Measurements from ENCODE around the gene MS4A10.
"Not testable (repeated sequence)": the region's sequence is repeated elsewhere in the genome, so short reads cannot be mapped to it uniquely, and the experiment has no call there.

The MS4A10 gene

GRCh38 chr11:60785136-60785535 lies at the start of gene MS4A10:
TSS of gene MS4A10 (plus strand) at chr11:60785333. CDS start at chr11:60790336, 5,003 bp downstream.
- no peak for DNase-seq

GRCh38 chr11:60739114-60739513 lies 46.0 kb upstream of the MS4A10 start:
- no peak for DNase-seq

GRCh38 chr11:60740573-60740972 lies 44.6 kb upstream of the MS4A10 start:
- DNase-seq: no peak

- DNase-seq: no peak
Measured at GRCh38 chr11:60741421-60741820, 43.7 kb upstream of the MS4A10 start.

GRCh38 chr11:60743058-60743457 lies 42.1 kb upstream of the MS4A10 start:
- DNase-seq: no peak

- DNase-seq: no peak
Measured at GRCh38 chr11:60744114-60744513, 41.0 kb upstream of the MS4A10 start.

GRCh38 chr11:60747359-60747873 lies 37.7 kb upstream of the MS4A10 start:
- no peak for DNase-seq

GRCh38 chr11:60748225-60748624 lies 36.9 kb upstream of the MS4A10 start:
- DNase-seq: no peak

- no peak for DNase-seq
Measured at GRCh38 chr11:60748821-60749220, 36.3 kb upstream of the MS4A10 start.

- no peak for DNase-seq
Measured at GRCh38 chr11:60750911-60751310, 34.2 kb upstream of the MS4A10 start.

- no peak for DNase-seq
Measured at GRCh38 chr11:60753309-60753708, 31.8 kb upstream of the MS4A10 start.

- no peak for DNase-seq
Measured at GRCh38 chr11:60754887-60755286, 30.2 kb upstream of the MS4A10 start.

GRCh38 chr11:60756307-60757032 lies 28.7 kb upstream of the MS4A10 start, which contains the start of gene MS4A15:
TSS of gene MS4A15 (plus strand) at chr11:60756867. CDS start at chr11:60763734, 6,867 bp downstream.
- no peak for DNase-seq

GRCh38 chr11:60757231-60757800 lies 27.8 kb upstream of the MS4A10 start:
- no peak for DNase-seq

GRCh38 chr11:60758671-60759070 lies 26.5 kb upstream of the MS4A10 start:
- not testable (repeated sequence) for DNase-seq

- DNase-seq: not testable (repeated sequence)
Measured at GRCh38 chr11:60759438-60760225, 25.5 kb upstream of the MS4A10 start.

GRCh38 chr11:60761436-60762190 lies 23.5 kb upstream of the MS4A10 start:
- no peak for DNase-seq

GRCh38 chr11:60762851-60763691 lies 22.1 kb upstream of the MS4A10 start:
- DNase-seq: no peak

GRCh38 chr11:60763692-60764369 lies 21.3 kb upstream of the MS4A10 start:
- no peak for DNase-seq

- no peak for DNase-seq
Measured at GRCh38 chr11:60764879-60765278, 20.3 kb upstream of the MS4A10 start.

- no peak for DNase-seq
Measured at GRCh38 chr11:60765355-60765754, 19.8 kb upstream of the MS4A10 start.

Data from activated T-cell treated with anti-CD3 and anti-CD28 coated beads for 4 hours (primary cell).